ENCODE data around the gene CLRN3.

DNA sequence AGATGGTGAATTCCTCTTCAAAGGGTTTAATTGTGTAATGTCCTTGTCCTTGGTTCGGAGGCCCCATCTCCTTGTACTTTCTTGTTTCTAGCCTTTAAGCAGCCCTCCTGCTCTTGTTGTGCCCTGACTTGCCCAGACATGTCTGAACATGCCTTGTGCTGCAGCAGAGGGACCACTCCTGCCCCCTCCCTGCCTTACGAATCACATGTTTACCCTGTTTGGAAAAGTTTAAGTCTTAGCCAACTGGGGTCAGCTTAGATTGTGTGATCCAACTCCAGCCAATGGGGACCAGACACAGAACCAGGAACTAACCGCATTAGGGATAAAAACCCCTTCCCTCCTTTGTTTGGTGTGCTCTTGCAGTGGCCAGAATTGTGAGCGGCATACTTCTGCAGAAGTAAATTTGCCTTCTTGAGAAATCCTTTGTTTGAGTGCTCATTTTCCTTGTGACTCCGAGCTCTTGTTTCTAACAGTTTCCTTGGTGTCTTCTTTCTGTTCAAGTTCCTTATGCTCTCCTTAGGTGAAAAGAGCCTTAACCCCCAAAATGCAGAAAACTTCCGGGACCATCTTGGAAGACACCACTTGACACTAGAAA lies 29.4 kb downstream of the CLRN3 start:
- TF ChIP-seq CEBPB (tag; IDR thresholded peaks at IDR 0.05) (no peak), SMARCE1 (IDR thresholded peaks at IDR 0.05) (no peak), DPF2 (IDR thresholded peaks at IDR 0.05) (no peak), MEIS2 (IDR thresholded peaks at IDR 0.05; ENCODE audit: partially characterized antibody) (no peak), ESRRA (IDR thresholded peaks at IDR 0.05; ENCODE audit: borderline replicate concordance, low read depth) (no peak), REST (IDR thresholded peaks at IDR 0.05; ENCODE audit: borderline replicate concordance) (no peak), REST (CRISPR knock-in tag; IDR thresholded peaks at IDR 0.05; ENCODE audit: low read depth) (no peak)
